DND-41 (cell line): ENCODE measurements around the gene GPR61.
A peak's percentile ranks its signal among the peaks of the same experiment; 100 is the strongest.

Experiments used
- ATAC-seq: fragments of 200-7000 bp; cut with Tn5 transposase; 3 replicates; pipeline ENCODE4 v1.9.1; 2021; ENCODE audit warnings: low read depth; ENCODE audit not compliant: insufficient read depth
- DNase-seq: peaks from one replicate; pipeline ENCODE4 v3.0.0-alpha.2; 2020
- H2AFZ ChIP-seq: 2 replicates; pipeline ENCODE4 v1.6.0; 2012; ENCODE audit warnings: low read depth, low read length
- H3K27ac ChIP-seq: 2 replicates; pipeline ENCODE4 v1.5.1; 2012; ENCODE audit warnings: low read length, inconsistent platforms
- H3K27me3 ChIP-seq: fragments of 200-600 bp; sonication (generic); 2 replicates; pipeline ENCODE4 v1.6.0; 2012; ENCODE audit warnings: low read length, mild to moderate bottlenecking, inconsistent platforms; ENCODE audit not compliant: insufficient read depth, poor library complexity
- H3K36me3 ChIP-seq: 2 replicates; pipeline ENCODE4 v1.5.1; 2012; ENCODE audit warnings: low read length, inconsistent platforms; ENCODE audit not compliant: insufficient read depth
- H3K4me1 ChIP-seq: 2 replicates; pipeline ENCODE4 v1.5.1; 2012; ENCODE audit warnings: mild to moderate bottlenecking, low read length; ENCODE audit not compliant: insufficient read depth
- H3K4me2 ChIP-seq: 2 replicates; pipeline ENCODE4 v1.6.0; 2012; ENCODE audit warnings: mild to moderate bottlenecking, moderate library complexity, low read length, inconsistent platforms; ENCODE audit not compliant: insufficient read depth
- H3K4me3 ChIP-seq, 2 experiments: fragments of 200-600 bp in 1 of 2; shearing (Covaris generic) in 1 of 2; 2 replicates each; pipeline ENCODE4 v1.5.1; 2012 to 2016; ENCODE audit warnings: inconsistent platforms in 2 of 2, low read length in 2 of 2, mild to moderate bottlenecking in 2 of 2, low read depth in 1 of 2, moderate library complexity in 1 of 2
- H3K79me2 ChIP-seq: 2 replicates; pipeline ENCODE4 v1.6.0; 2012; ENCODE audit warnings: low read length, inconsistent platforms; ENCODE audit not compliant: insufficient read depth
- H3K9ac ChIP-seq: 2 replicates; pipeline ENCODE4 v1.6.0; 2012; ENCODE audit warnings: low read depth, mild to moderate bottlenecking, inconsistent platforms, low read length, moderate library complexity
- H3K9me3 ChIP-seq: 2 replicates; pipeline ENCODE4 v1.5.1; 2012; ENCODE audit warnings: low read length, moderate library complexity, mild to moderate bottlenecking, inconsistent platforms; ENCODE audit not compliant: insufficient read depth, severe bottlenecking
- H4K20me1 ChIP-seq: 2 replicates; pipeline ENCODE4 v1.6.0; 2012; ENCODE audit warnings: low read length; ENCODE audit not compliant: insufficient read depth
- CTCF ChIP-seq: IDR thresholded peaks from 2 replicates; pipeline ENCODE4 v1.5.1; 2012; ENCODE audit warnings: borderline replicate concordance, low read length, moderate library complexity, mild to moderate bottlenecking; ENCODE audit not compliant: poor library complexity, severe bottlenecking; ENCODE audit errors: extremely low read depth
- EZH2 ChIP-seq: IDR thresholded peaks from 3 replicates; pipeline ENCODE4 v1.6.1; 2012; ENCODE audit warnings: borderline replicate concordance, low read depth, mild to moderate bottlenecking, moderate library complexity, low read length, inconsistent platforms; ENCODE audit not compliant: severe bottlenecking

GPR61 gene

DNA sequence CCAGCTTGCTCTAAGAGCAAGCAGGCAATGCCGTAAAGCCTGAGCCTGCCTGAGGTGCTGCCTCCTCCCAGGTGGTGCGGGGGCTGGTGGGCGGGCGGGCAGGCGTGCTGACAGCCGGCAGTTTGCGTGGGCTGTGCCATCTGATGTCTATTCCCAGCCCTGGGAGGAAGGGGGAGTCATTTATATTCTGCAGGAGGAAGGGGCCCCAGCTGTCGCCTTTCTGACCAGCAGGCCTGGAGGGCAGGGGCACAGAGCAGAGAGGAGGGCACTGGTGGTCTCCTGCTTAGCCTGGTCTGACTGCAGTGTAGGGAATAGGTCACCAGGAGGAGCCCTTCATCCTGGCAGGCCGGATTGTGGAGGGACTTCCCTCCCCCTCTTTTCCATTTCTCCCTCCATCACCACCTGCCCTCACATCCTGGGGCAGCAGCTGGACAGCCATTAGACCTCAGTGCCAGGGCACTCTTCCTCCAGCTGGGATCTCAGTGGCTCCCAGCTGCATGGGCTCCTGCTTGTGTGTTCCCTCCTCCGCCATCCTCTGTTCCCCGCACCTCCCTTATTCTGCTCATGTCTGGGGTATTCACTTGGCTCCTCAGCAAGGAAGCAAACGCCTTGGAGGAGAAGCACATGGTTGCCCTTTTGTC, 41.4 kb upstream of the GPR61 start:
- H3K4me3 ChIP-seq: no peak overlapping the region
- H3K4me2 ChIP-seq: no peak overlapping the region
- DNase-seq (no peak), ATAC-seq (no peak)
- H3K9me3 ChIP-seq: no peaks in the 10 kb centered on the region
- H4K20me1 ChIP-seq: peaks cover 22% of the 10 kb centered on the region
- no peaks in the 10 kb centered on the region for H3K27me3 ChIP-seq
- H3K79me2 ChIP-seq: peaks cover 29% of the 10 kb centered on the region
- H3K9ac ChIP-seq: no peak overlapping the region
- H3K4me1 ChIP-seq: peaks cover 47% of the 10 kb centered on the region
- H3K36me3 ChIP-seq: peaks cover 58% of the 10 kb centered on the region
- TF ChIP-seq CTCF: peak; percentile 55
- no peak for TF ChIP-seq EZH2
- no peak overlapping the region for H2AFZ ChIP-seq
- H3K27ac ChIP-seq: no peak overlapping the region

GRCh38 chr1:109499081-109499480, 40.6 kb upstream of the GPR61 start:
- H3K79me2 ChIP-seq: peaks cover 28% of the 10 kb centered on the region
- H3K4me3 ChIP-seq: no peak overlapping the region
- H3K9ac ChIP-seq: no peak overlapping the region
- TF ChIP-seq CTCF: no peak
- TF ChIP-seq EZH2: no peak
- DNase-seq (no peak), ATAC-seq (no peak)
- H3K36me3 ChIP-seq: peaks cover 58% of the 10 kb centered on the region
- H3K9me3 ChIP-seq: no peaks in the 10 kb centered on the region
- H3K4me2 ChIP-seq: no peak overlapping the region
- H2AFZ ChIP-seq: no peak overlapping the region
- H3K27me3 ChIP-seq: no peaks in the 10 kb centered on the region
- peaks cover 42% of the 10 kb centered on the region for H3K4me1 ChIP-seq
- H4K20me1 ChIP-seq: peaks cover 22% of the 10 kb centered on the region
- H3K27ac ChIP-seq: no peak overlapping the region

GRCh38 chr1:109499661-109500536, 39.8 kb upstream of the GPR61 start:
- Histone ChIP-seq H3K9me3 (no peaks in the 10 kb centered on the region), H3K4me1 (peaks cover 38% of the 10 kb centered on the region), H3K79me2 (peaks cover 20% of the 10 kb centered on the region), H4K20me1 (peaks cover 21% of the 10 kb centered on the region), H3K9ac (no peak overlapping the region), H3K27me3 (no peaks in the 10 kb centered on the region), H3K36me3 (peaks cover 58% of the 10 kb centered on the region), H3K27ac (no peak overlapping the region), H3K4me3 (no peak overlapping the region), H2AFZ (no peak overlapping the region), H3K4me2 (no peak overlapping the region)
- ATAC-seq: 0 out of 3 replicates have a peak, but pooled peaks have one; percentile 16
- no peak for TF ChIP-seq EZH2
- TF ChIP-seq CTCF: peak; percentile 61
- DNase-seq: peak; percentile 54
